Stimulated activated naive CD8-positive, alpha-beta T cell treated with anti-CD3 and anti-CD28 coated beads, Interleukin-15, amount 100 ng/mL, for 72 hours (primary cell): Measurements from ENCODE around the gene NRXN3.

ENCODE experiments used
- ATAC-seq: fragments of 150-1000 bp; cut with Tn5 transposase; 2 replicates; pipeline ENCODE4 v1.10.0; 2021; ENCODE audit warnings: mild to moderate bottlenecking, moderate library complexity
- DNase-seq, 2 donors: peaks; one replicate each; pipeline ENCODE4 v3.0.0; 2021 to 2022
- H3K27ac Mint-ChIP-seq, 2 donors: one replicate each; pipeline ENCODE4 v1.8.0; 2022; ENCODE audit warnings: mild to moderate bottlenecking in 2 of 2, mixed read lengths in 2 of 2, moderate library complexity in 2 of 2
- H3K27me3 Mint-ChIP-seq: one replicate; pipeline ENCODE4 v1.8.0; 2022; ENCODE audit warnings: mixed read lengths
- H3K4me1 Mint-ChIP-seq: one replicate; pipeline ENCODE4 v1.8.0; 2022; ENCODE audit warnings: mild to moderate bottlenecking, mixed read lengths
- H3K4me3 Mint-ChIP-seq, 2 donors: one replicate each; pipeline ENCODE4 v1.8.0; 2022; ENCODE audit warnings: mild to moderate bottlenecking in 2 of 2, mixed read lengths in 2 of 2, moderate library complexity in 1 of 2
- H3K9me3 Mint-ChIP-seq, 2 donors: one replicate each; pipeline ENCODE4 v1.8.0; 2022; ENCODE audit warnings: mixed read lengths in 2 of 2

The NRXN3 gene

DNA sequence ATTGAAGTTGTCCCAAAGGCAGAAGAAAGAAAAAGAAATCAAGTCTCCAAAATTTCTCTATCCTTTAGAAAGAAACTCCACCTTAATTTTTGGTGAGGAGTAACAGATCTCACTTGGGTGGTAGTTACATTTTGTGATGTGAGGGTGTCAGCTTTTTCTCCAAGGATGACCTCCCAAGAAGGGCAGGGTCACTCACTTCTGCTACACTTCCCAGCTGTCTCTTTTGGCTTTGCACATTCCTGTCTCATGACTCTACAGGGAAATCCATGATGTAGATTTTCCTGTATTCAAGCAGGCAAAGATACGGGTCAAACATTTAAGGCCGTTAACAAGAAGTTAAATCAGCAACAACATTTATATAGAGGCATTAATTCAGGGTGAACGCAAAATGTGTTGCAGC, 1016.4 kb downstream of the NRXN3 start:
- DNase-seq (no peak), ATAC-seq (no peak)
- H3K27me3 Mint-ChIP-seq = no peaks in the 10 kb centered on the region
- H3K27ac Mint-ChIP-seq = no peak overlapping the region
- H3K4me3 Mint-ChIP-seq = no peak overlapping the region
- H3K9me3 Mint-ChIP-seq = peaks cover 0 to 7% of the 10 kb centered on the region in 2 donors
- no peaks in the 10 kb centered on the region for H3K4me1 Mint-ChIP-seq

DNA sequence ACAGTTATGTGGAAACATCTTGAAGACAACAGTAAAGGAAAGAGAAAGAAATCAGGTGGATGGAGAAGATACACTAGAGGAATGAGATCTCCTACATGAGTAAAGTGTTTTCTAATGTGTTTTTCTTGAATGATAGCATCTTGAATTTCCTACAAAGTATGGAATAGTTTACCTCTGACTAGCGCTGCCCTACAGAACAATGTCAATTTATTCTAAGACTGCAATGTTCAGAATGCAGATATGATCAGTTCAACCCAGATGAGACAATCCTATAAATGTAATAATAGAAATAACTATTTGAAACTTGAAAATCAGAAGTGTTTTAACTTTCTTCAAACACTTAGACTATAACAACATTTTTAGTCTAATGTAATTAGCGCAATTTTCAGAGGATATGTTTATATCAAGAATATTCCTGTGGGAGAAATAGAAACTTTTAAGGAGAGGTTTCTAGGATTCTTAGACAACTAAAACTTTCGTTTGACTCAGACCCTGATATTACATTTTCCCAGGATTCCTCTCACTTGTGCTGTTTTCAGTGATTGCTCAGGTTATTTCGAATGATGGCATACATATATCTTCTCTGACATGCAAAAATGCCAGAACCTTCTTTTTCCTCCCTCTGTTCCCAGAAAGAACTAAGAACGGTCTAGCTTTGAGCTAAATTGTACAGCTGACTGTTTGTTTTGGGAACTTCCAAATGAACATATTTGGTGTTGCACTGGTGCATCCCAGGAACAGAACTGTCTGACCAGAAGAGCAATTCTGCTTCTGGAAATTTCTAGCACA, 1023.7 kb downstream of the NRXN3 start:
- no peak for DNase-seq
- no peak for ATAC-seq
- Mint-ChIP-seq H3K27me3 (no peaks in the 10 kb centered on the region), H3K4me3 (no peak overlapping the region), H3K9me3 (peaks cover under 1 to 2% of the 10 kb centered on the region in 2 donors), H3K27ac (no peak overlapping the region), H3K4me1 (no peaks in the 10 kb centered on the region)

DNA sequence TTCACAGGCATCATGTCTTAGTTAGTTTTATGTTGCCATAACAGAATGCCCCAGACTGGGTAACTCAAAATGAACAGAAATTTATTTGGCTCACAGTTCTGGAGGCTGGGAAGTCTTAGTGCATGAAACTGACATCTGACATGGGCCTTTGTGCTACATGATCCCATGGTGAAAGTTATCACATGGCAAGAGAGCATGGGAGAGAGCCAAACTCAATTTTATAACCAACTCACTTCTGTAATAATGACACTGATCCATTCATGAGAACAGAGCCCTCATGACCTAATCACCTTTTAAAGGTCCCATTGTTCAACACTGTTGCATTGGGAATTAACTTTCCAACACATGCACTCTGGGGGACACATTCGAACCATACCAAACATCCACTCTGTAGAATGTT, 1026.0 kb downstream of the NRXN3 start:
- Mint-ChIP-seq H3K4me1 (no peaks in the 10 kb centered on the region), H3K9me3 (peaks cover 14 to 18% of the 10 kb centered on the region in 2 donors), H3K27me3 (no peaks in the 10 kb centered on the region), H3K27ac (no peak overlapping the region), H3K4me3 (no peak overlapping the region)
- DNase-seq (no peak), ATAC-seq (no peak)

DNA sequence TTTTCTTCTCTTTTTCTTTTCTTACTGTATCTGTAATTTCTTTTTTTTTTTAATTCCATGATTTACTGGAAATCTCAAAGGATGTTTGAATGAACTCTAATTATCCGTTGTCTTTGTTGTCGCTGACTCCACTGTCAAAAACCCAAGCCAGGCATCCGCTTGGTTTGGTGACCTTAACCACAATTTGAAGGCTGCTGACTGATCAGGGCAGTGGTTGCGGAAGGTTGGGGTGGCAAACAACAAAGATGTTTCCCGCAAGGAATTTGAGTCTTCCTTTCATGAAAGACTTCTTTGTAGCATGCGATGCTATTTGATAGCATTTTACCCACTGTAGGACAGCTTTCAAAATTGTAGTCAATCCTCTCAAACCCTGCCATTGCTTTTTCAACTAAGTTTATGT, 1027.3 kb downstream of the NRXN3 start:
- ATAC-seq = no peak
- no peak overlapping the region for H3K27ac Mint-ChIP-seq
- no peak for DNase-seq
- H3K27me3 Mint-ChIP-seq = no peaks in the 10 kb centered on the region
- H3K4me3 Mint-ChIP-seq = no peak overlapping the region
- H3K9me3 Mint-ChIP-seq = peaks cover 14 to 18% of the 10 kb centered on the region in 2 donors
- H3K4me1 Mint-ChIP-seq = no peaks in the 10 kb centered on the region

DNA sequence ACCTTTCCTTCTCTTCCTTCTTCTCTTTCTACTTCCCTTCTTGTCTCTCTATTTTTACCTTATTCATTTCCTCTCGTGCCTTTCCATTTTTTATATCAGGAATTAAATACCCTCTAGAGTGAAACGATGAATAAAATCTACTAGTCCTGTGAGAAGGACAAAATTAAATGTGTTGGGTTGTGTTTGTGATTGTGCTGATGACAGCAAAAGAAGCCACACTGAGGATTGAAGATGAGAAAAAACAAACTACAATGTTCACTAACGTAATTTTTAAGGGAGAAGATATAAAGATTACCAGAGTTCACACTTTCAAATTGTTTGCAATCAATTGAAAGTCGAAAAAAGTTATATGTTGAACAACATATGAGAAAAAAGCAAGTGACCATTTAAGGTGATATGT, 1029.0 kb downstream of the NRXN3 start:
- ATAC-seq = no peak

DNA sequence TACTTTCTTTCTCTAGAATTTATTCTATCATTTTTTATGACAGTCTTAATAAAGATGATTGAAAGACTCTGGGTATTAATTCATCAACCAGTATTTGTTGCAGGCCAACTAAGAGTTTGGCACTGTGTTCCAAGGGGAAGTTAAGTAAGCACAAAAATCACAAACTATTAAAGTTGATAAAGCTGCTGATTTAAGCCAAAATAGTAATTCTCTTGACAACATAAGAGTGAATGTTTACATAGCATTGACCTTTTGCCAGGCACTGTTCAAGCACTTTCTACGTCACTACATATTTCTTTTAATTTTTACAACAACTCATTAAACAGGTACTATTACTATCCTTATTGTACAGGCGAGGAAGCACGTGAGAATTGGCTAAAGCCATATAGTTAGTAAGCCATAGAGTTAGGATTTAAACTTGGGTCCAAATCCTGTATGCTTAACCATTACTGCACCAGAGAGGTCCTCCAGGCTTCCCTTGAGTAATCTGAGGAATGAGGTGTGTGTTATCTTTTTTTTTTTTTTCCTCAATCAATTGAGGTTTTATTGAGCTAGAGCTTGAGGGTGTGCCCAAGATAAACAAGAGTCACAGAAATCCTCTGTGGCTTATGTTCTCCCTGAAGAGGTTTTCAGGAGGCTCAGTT, 1031.5 kb downstream of the NRXN3 start:
- H3K4me1 Mint-ChIP-seq = no peaks in the 10 kb centered on the region
- H3K27ac Mint-ChIP-seq = no peak overlapping the region
- H3K9me3 Mint-ChIP-seq = peaks cover 14 to 18% of the 10 kb centered on the region in 2 donors
- H3K4me3 Mint-ChIP-seq = no peak overlapping the region
- no peak for DNase-seq
- no peaks in the 10 kb centered on the region for H3K27me3 Mint-ChIP-seq
- ATAC-seq = no peak

More for the DNA sequence above, 1029.0 kb downstream of the NRXN3 start:
- Mint-ChIP-seq H3K9me3 (peaks cover 14 to 18% of the 10 kb centered on the region in 2 donors), H3K27ac (no peak overlapping the region), H3K27me3 (no peaks in the 10 kb centered on the region), H3K4me3 (no peak overlapping the region), H3K4me1 (no peaks in the 10 kb centered on the region)
- no peak for DNase-seq

DNA sequence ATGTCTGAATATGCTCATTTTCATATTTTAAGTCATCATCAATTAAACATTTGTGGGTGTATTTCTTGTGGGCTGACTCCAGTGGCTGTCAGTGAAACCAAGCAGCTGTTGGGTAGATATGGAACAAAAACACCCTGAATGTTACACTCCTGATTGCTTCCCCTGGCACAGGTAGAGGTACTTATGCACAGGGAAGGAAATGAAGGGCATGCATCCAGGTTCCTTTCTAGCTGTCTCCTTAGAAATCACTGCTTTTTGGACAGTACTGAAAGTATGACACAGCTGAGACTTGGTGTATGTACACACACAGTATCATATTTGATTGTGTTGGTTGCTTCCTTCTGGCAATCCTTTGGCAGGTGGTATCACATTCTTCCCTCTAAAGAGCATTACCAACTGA, 1034.4 kb downstream of the NRXN3 start:
- no peak overlapping the region for H3K27ac Mint-ChIP-seq
- peaks cover 6 to 9% of the 10 kb centered on the region in 2 donors for H3K9me3 Mint-ChIP-seq
- ATAC-seq = no peak
- no peaks in the 10 kb centered on the region for H3K27me3 Mint-ChIP-seq
- no peak for DNase-seq
- no peaks in the 10 kb centered on the region for H3K4me1 Mint-ChIP-seq
- H3K4me3 Mint-ChIP-seq = no peak overlapping the region

DNA sequence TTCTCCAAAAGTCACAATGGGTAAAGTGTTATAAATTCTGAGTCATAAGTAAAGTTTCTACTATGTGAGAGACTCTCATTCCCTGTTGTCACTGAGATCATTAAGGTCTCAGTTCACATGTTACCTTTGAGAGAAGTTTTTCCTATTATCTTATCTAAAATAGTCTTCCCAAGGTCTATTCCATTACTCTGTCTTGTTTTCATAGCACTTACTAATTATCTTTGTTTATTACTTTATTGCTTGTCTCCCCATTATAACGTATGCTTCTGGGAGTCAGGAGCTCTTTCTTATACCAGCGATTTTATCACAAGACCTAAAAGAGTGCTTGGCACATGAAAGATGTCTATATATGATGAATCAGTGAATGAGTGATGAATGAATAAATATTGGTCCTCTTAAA, 1039.2 kb downstream of the NRXN3 start:
- H3K4me1 Mint-ChIP-seq = no peaks in the 10 kb centered on the region
- DNase-seq (no peak), ATAC-seq (no peak)
- H3K9me3 Mint-ChIP-seq = no peaks in the 10 kb centered on the region
- H3K27ac Mint-ChIP-seq = no peak overlapping the region
- H3K27me3 Mint-ChIP-seq = no peaks in the 10 kb centered on the region
- no peak overlapping the region for H3K4me3 Mint-ChIP-seq

DNA sequence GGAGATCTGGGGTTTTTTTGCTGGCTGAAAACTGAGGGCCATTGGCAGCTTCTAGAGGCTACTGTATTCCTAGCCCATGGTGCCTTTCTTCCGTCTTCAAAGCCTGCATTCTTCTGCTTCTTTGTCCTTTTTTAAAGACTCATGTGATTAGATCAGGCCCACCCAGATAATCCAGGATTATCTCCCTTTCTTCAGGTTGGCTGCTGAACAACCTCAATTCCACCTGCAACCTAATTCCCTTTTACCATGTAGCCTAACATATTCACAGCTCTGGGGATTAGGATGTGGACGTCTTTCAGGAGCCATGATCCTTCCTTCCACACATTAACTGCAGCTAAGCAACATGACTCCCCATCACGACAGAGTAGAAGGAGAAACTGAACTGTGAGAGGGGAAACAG, 1055.6 kb downstream of the NRXN3 start:
- H3K27ac Mint-ChIP-seq = no peak overlapping the region
- H3K27me3 Mint-ChIP-seq = no peaks in the 10 kb centered on the region
- H3K4me3 Mint-ChIP-seq = no peak overlapping the region
- DNase-seq (no peak), ATAC-seq (no peak)
- peaks cover 0 to 19% of the 10 kb centered on the region in 2 donors for H3K9me3 Mint-ChIP-seq
- no peaks in the 10 kb centered on the region for H3K4me1 Mint-ChIP-seq

DNA sequence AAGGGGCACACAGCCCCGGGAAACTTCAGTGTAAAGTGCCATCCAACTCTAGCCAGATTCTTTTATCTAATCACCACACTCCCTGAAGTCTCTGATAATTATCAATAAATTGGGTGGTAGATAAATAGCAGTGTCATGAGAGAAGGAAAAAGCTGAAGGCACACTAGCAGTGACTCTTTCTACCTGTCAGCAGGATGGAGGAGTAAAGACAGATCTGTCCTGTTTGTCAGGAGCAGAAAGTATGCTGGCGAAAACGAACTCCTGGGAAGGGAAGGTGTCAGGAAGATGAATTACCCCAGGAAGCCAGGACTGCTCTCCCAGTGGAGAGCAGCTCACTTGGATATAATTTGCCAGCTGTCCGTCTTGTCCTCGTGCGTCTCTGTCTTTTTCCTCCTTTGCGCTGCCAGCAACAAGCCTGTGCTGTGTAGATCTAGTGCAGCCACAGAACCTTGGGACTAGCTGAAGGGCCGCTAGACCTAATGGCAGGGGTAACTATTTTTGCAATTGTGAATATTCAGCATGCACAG, 1059.3 kb downstream of the NRXN3 start:
- no peak overlapping the region for H3K27ac Mint-ChIP-seq
- DNase-seq (no peak), ATAC-seq (no peak)
- peaks cover 0 to 6% of the 10 kb centered on the region in 2 donors for H3K9me3 Mint-ChIP-seq
- no peaks in the 10 kb centered on the region for H3K27me3 Mint-ChIP-seq
- H3K4me1 Mint-ChIP-seq = no peaks in the 10 kb centered on the region
- no peak overlapping the region for H3K4me3 Mint-ChIP-seq

DNA sequence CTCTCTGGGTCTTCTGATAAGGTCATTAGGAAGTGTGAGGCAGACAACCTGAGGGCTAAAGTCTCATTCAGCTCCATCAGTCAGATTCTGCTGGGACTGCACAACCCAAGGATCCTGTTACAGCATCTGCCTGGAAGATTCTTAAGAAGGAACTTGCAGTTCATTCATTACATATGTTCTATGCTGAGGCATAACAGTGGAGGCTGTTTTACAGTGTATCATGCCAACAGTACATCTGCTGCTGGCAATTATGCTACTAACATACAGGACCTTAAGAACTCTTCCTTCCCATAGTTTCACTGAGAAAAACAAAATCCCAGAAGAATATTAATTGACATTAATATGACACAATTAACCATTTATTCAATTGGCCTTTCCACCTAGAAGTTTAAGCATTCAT, 1072.5 kb downstream of the NRXN3 start:
- no peak for ATAC-seq
- H3K4me3 Mint-ChIP-seq = no peak overlapping the region
- H3K27me3 Mint-ChIP-seq = no peaks in the 10 kb centered on the region
- no peaks in the 10 kb centered on the region for H3K4me1 Mint-ChIP-seq
- no peak for DNase-seq
- no peak overlapping the region for H3K27ac Mint-ChIP-seq
- H3K9me3 Mint-ChIP-seq = peaks cover 6 to 19% of the 10 kb centered on the region in 2 donors

DNA sequence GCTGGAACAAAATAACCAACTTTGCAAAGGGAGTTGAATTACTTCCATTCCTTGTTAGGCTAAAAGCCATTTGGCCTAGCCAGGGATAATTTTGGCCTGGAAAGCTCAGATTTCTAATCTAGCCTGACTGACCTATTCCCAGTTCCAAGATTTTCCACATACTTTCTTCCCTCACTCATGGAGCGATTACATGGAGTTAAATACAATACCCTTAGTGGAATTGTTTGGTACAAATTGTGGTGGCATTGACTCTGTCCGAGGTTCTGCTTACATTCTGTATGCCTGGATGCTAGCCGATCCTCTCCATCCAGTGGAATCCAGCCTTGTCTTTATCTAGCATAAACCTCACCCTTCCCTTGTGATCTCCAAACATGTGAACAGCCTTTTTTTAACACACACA, 1076.0 kb downstream of the NRXN3 start:
- ATAC-seq (no peak), DNase-seq (no peak)
- H3K4me1 Mint-ChIP-seq = no peaks in the 10 kb centered on the region
- no peaks in the 10 kb centered on the region for H3K27me3 Mint-ChIP-seq
- H3K9me3 Mint-ChIP-seq = peaks cover 5 to 10% of the 10 kb centered on the region in 2 donors
- no peak overlapping the region for H3K4me3 Mint-ChIP-seq
- H3K27ac Mint-ChIP-seq = no peak overlapping the region

DNA sequence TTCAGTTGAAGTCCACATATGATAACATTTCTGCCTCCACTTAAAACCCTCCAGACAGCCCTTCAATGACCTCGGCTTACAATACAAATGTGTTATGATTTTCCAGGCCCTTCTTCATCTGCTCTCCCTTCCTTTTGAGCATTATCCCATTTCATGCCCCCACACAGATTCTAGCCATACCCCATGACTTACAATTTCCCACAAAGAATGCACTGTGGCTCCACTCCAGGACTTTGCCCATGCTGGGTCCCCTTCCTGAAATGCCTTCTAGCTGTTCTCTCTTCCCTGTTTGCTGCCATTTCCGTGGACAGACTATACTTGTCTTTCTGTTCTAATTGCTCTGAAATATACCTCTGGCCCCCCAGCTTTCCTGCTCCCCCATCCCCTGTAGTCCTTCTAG, 1078.0 kb downstream of the NRXN3 start:
- Mint-ChIP-seq H3K9me3 (peaks cover 7 to 16% of the 10 kb centered on the region in 2 donors), H3K4me1 (no peaks in the 10 kb centered on the region), H3K4me3 (no peak overlapping the region), H3K27ac (no peak overlapping the region), H3K27me3 (no peaks in the 10 kb centered on the region)
- DNase-seq (no peak), ATAC-seq (no peak)

DNA sequence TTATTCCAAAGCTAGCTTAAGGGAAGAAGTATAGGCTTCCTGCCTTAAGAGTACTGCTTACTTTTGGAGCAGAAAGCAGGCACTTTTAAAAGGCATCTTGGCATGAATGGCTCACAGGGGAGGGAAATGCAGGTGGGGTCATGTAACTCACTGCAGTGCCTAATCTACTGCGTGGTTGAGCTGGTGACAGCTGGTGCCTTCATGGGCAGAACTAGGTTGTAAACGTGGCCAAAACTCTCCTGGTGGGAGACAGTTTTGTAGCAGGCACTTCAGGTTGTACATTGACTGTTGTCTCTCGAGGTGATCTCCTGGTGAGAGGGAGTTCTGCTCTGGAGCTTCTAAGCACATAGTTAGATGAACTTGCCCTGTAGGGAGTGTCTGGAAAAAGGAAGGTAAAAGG, 1078.6 kb downstream of the NRXN3 start:
- peaks cover 7 to 16% of the 10 kb centered on the region in 2 donors for H3K9me3 Mint-ChIP-seq
- no peak for ATAC-seq

DNA sequence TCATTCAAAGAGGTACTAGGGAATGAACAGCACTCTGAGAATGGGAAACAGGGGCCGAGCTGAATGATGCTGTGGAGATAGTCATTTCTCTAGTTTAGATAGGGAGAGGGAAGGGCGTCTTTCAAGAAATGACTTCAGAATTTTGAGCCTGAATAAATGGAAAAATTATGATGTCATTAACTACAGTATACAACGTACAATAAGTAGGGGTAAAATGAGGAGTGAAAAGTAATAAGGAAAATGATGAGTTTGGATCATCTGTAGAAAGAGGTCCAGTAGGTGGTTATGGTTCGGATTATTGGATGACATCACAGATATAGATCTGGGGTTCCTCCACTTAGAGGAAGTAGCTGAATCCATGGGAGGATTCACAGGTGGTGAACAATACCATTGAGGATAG, 1081.1 kb downstream of the NRXN3 start:
- no peak overlapping the region for H3K4me3 Mint-ChIP-seq
- no peak for DNase-seq
- H3K27ac Mint-ChIP-seq = no peak overlapping the region
- H3K4me1 Mint-ChIP-seq = no peaks in the 10 kb centered on the region
- peaks cover 6 to 26% of the 10 kb centered on the region in 2 donors for H3K9me3 Mint-ChIP-seq
- no peak for ATAC-seq
- H3K27me3 Mint-ChIP-seq = no peaks in the 10 kb centered on the region

More for the DNA sequence above, 1078.6 kb downstream of the NRXN3 start:
- no peaks in the 10 kb centered on the region for H3K4me1 Mint-ChIP-seq
- no peak overlapping the region for H3K27ac Mint-ChIP-seq
- no peaks in the 10 kb centered on the region for H3K27me3 Mint-ChIP-seq
- H3K4me3 Mint-ChIP-seq = no peak overlapping the region
- no peak for DNase-seq

DNA sequence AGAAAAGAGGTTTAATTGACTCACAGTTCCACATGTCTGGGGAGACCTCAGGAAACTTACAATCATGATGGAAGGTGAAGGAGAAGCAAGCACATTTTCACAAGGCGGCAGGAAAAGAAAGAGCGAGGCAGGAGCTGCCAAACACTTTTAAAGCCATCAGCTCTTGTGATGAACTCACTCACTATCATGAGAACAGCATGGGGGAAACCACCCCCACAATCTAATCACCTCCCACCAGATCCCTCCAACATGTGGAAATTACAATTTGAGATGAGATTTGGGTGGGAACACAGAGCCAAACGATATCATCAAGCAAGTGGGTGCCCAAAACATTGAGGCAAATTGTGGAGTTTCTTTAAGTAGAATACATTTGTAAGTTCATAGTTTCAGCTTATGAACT, 1083.4 kb downstream of the NRXN3 start:
- H3K27ac Mint-ChIP-seq = no peak overlapping the region
- no peaks in the 10 kb centered on the region for H3K4me1 Mint-ChIP-seq
- H3K9me3 Mint-ChIP-seq = peaks cover 13 to 27% of the 10 kb centered on the region in 2 donors
- no peaks in the 10 kb centered on the region for H3K27me3 Mint-ChIP-seq
- DNase-seq = no peak
- H3K4me3 Mint-ChIP-seq = no peak overlapping the region
- no peak for ATAC-seq
